ENCODE measurements around the gene RAD54L2.
"Not testable (repeated sequence)": the region's sequence is repeated elsewhere in the genome, so short reads cannot be mapped to it uniquely, and the experiment has no call there.

The RAD54L2 gene, protein sequence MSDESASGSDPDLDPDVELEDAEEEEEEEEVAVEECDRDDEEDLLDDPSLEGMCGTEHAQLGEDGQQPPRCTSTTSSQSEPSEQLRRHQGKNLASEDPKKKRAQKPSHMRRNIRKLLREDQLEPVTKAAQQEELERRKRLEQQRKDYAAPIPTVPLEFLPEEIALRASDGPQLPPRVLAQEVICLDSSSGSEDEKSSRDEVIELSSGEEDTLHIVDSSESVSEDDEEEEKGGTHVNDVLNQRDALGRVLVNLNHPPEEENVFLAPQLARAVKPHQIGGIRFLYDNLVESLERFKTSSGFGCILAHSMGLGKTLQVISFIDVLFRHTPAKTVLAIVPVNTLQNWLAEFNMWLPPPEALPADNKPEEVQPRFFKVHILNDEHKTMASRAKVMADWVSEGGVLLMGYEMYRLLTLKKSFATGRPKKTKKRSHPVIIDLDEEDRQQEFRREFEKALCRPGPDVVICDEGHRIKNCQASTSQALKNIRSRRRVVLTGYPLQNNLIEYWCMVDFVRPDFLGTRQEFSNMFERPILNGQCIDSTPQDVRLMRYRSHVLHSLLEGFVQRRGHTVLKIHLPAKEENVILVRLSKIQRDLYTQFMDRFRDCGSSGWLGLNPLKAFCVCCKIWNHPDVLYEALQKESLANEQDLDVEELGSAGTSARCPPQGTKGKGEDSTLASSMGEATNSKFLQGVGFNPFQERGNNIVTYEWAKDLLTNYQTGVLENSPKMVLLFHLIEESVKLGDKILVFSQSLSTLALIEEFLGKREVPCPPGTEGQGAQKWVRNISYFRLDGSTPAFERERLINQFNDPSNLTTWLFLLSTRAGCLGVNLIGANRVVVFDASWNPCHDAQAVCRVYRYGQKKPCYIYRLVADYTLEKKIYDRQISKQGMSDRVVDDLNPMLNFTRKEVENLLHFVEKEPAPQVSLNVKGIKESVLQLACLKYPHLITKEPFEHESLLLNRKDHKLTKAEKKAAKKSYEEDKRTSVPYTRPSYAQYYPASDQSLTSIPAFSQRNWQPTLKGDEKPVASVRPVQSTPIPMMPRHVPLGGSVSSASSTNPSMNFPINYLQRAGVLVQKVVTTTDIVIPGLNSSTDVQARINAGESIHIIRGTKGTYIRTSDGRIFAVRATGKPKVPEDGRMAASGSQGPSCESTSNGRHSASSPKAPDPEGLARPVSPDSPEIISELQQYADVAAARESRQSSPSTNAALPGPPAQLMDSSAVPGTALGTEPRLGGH (N-terminal part only)

DNA sequence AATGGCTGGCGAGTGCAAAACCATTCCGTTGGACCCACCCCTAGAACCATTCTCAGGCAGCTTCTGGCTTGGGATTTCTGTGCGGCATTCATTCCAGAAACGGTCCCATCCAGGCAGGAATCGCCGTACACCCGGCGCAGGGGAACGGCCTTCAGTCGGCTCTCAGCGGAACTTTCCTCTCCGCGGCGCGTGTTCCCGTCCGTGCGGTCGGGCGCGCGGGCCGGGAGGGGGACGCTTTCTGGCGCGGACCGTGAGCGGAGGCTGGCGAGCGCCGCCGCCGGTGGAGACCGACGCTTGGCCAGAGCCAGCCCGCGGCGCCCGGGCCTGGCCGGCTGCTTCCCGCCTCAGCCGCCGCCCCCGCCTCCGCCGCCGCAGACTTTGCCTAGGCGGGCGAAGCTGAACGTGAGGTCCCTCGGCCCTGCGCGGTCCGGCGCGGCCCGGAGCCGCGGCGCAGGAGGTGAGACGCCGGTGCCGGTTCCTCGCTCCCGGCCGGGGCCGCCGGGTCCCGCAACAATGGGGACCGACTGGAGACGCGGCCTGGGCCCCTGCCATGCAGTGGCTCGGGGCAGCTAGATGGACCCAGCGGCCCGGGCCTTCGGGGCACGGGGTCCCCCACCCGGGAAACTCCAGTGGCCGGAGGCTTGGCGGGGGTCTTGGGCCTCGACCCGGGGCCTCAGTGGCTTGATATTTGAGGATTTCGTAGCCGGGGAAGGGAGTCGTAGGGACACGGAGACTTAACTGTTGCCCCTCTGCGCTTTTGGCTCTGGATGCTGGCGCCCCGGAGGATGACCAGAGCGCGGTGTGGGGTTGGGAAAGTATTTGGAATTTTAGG is at the start of gene RAD54L2:
RAD54L2 (plus strand) TSS at position 261 of the 832 bp plus-strand sequence. CDS start 51,702 bp downstream, outside the sequence.
- peak; percentile 85 for DNase-seq

DNA sequence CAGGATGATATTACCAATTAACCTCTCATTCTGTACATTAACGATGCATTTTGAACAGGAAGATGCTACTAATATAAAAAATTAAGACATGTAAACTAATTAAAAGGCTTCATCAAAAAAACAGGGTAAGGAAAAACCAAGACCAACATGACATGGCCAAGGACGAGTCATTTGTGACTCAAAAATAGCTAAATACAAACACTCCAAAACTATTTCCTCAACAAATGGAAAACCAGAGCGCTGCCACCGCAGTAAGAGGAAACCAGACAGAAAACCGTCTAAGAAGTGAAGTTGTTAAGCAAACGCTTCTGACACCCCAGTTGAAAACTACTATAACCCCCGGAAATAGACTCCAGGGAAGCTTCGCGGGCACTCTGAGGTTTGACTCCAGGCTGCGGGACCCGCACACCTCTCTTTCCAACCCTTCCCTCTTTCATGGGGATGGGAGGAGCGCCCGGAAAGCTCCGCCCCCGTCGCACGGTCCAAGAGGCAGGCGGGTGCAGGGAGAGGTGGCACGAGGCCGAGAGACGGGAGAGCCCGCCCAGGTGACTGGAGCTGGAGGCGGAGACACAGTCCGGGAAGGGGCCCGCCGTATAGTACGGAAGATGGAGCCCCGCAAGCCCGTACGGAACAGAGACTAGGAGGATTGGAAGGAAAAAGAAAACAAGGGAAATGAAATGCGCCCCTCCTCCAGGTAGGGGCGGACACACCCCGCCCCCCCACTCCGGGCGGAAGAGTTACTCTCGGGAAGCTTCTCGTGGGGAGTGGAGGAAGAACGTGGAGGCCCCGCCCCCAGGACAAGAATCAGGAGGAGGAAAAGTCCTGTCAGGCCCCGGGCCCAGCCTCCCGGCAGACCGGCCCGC is 39.4 kb upstream of the RAD54L2 start:
- DNase-seq = peak; percentile 82

DNA sequence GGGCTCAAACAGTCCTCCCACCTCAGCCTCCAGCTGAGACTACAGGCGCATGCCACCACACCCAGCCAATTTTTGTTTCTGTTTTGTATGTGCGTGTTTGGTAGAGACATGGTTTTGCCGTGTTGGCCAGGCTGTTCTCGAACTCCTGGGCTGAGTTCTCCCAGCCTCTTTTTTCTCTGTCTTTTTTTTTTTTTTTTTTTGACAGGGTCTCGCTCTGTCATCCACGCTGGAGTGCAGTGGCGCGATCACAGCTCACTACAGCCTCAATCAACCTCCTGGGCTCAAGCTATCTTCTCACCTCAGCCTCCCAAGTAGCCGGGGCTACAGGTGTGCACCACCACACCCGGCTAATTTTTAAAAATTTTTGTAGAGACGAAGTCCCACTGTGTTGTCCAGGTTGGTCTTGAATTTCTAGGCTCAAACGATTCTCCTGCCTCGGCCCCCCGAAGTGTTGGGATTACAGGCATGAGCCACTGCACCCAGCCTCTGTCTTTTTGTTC is 37.8 kb upstream of the RAD54L2 start:
- DNase-seq = no peak

DNA sequence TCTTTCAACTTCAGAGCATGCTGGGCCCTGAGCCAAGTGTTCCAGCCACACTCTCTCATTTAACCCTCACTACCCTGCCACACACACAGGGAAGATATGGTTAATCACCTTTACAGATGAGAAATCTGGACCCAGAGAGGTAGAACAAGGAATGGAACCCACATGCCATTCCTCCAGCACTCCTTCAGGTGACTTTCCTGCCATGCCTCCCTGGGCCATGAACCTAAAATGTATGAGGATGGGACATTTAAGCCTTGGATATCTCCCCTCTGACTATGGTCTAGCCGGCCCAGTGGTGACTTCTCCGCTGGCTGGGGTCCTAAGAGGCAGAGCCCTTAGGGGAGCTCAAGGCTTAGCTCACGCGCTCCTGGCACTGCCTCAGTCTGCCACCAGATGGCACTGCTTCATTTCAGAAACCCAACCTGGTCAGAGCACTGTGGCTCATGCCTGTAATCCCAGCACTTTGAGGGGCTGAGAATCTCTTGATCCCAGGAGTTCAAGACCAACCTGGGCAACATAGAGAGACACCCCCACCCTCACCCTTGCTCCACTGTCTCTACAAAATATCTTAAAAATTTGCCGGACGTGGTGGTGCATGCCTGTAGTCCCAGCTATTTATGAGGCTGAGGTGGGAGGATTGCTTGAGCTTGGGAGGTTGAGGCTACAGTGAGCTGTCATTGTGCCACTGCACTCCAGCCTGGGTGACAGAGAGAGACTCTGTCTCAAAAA is 36.5 kb upstream of the RAD54L2 start:
- DNase-seq = peak; percentile 43

DNA sequence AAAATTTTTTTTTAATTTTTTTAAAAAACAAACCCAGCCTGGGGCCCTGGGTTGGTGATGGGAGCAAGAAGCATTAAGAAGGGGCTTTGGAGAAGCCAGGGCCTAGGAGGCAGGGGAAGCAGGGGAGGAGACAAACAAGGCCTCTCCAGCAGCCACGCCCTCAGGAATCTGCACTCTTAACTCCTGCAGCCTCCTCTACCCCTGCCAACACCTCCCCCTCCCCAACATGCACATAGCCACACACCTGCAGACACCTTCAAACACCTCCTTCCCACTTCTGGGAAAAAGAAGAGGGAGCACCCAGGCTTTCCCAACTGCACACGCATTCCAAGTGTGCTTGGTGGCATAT is 36.0 kb upstream of the RAD54L2 start:
- no peak for DNase-seq

DNA sequence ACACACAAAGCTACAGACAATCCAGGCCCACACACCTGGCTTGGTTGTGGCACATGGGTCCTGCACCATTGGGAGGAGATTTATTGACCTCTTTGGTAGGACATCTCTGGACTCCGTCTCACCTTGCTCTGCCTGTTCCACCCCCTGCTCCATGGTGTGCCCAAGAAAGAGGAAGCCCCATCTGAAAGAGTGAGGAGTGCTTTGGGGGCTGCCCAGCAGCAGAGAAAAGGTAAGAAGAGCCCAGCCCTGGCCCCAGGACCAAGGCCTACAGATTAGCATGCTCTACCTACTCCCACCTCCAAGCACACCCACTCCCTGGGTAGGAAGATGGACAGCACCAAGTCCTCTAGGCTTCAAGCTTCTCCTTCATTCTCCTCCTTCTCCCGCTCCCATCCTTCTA is 35.5 kb upstream of the RAD54L2 start:
- no peak for DNase-seq

DNA sequence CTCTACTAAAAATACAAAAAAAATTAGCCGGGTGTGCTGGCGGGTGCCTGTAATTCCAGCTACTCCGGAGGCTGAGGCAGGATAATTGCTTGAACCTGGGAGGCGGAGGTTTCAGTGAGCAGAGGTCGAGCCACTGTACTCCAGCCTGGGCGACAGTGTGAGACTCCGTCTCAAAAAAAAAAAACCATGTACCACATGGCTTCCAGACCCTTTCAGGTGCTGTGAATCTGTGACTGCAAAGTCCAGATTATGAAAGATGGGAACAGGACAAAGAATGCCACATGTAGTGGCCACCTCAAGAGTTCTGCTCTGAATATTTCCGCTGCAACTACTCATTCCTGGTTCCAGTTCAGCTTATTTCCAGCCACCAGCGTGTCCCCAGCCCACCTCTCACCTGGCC is 30.3 kb upstream of the RAD54L2 start:
- DNase-seq = no peak

DNA sequence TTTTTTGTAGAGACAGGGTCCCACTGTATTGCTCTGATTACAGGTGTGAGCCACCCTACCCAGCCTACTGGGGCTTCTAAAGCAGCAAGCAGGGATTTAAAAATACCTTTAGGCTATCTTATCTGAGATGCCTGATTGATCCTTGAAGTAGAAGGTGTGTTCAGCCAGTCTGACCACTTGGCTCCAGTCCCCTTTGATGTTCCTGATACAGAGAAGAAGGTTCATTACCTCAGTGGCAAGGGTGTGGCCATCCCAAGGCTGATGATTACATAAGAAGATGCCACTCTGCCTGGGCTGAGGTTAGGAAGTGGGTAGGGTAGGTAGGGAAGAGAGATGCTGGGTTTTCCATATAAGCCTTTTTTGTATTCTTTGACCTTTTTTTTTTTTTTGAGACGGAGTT is 27.5 kb upstream of the RAD54L2 start:
- no peak for DNase-seq

DNA sequence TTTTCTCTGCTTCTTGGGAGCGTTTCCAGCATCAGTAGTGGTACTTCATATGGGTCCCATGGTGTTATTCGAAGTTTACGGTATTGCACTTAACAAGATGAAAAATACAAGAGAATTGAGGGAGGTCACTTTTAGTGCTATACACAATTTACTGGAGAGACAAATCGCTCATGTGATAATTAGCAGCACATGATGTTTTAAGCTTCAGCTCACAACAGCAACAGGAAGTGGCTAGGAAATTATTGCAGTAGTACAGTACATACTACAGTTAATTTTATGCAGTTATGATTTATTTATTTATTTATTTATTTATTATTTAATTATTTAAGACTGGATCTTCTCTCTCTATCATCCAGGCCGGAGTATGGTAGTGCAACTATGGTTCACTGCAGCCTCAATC is 24.3 kb upstream of the RAD54L2 start:
- no peak for DNase-seq

DNA sequence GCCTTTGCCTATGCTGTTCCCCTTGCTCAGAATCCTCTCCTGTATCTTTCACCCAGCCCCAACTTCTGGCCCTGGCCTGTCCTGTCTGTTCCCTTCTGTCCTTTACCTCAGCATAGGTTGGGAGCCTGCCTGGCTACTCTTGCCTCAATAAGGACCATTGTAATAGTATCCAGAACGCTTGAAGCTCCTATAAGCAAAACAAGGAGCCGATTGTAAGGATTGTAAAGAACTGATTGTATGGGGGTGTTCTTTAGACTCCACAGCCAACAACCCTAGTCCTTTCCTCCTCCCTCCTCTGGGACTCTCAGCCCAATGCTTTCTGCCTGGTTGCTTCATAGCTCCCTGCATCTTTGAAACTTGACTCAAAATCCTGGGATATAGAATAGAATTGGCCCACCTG is 18.7 kb upstream of the RAD54L2 start:
- no peak for DNase-seq

DNA sequence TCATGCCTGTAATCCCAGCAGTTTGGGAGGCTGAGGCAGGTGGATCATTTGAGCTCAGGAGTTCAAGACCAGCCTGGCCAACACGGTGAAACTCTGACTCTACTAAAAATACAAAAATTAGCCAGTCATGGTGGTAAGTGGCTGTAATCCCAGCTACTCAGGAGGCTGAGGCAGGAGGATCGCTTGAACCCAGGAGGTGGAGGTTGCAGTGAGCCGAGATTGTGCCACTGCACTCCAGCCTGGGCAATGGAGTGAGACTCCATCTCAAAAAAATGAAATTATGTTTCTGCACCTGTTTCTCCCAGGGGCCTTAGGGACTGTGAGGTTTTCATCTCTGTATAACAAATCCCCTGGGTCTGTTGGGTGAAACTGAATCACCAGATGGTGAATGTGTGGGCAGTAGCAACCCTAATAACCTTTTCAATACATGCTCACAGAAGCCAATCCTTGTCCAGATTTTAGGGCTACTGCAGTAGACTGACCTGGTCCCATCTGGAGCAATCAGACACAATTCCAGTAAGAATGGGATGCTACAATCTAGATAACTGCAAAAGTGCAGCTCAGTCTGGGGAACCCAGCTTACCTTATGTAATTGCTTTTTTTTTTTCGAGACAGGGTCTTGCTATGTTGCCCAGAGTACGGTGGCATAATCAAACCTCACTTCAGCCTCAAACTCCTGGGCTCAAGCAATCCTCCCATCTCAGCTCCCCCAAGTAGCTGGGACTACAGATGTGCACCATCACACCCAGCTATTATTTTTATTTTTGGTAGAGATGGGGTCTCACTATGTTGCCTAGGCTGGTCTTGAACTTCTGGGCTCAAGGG is 17.4 kb upstream of the RAD54L2 start:
- DNase-seq = not testable (repeated sequence)

DNA sequence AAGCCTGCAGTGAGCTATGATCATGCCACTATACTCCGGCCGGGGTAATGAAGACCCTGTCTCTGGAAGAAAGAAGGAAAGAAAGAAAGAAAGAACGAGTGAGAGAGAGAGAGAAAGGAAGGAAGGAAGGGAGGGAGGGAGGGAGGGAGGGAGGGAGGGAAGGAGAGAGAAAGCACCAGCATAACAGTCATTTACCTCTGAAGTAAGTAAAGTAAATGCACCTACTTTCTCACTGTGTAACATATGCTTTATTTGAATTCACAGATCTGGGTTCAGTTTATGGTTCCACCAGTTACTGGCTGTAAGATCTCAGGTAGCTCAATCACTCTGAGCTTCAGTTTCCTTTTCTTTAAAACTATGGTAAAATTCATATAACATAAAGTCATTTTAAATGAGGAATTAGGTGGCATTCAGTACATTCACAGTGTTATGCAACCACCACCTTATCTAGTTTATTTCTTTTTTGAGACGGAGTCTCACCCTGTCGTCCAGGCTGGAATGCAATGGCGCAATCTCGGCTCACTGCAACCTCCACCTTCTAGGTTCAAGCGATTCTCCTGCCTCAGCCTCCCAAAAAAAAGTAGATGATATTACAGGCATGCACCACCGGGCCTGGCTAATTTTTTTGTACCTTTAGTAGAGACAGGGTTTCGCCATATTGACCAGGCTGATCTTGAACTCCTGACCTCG is 16.1 kb upstream of the RAD54L2 start:
- DNase-seq = no peak

DNA sequence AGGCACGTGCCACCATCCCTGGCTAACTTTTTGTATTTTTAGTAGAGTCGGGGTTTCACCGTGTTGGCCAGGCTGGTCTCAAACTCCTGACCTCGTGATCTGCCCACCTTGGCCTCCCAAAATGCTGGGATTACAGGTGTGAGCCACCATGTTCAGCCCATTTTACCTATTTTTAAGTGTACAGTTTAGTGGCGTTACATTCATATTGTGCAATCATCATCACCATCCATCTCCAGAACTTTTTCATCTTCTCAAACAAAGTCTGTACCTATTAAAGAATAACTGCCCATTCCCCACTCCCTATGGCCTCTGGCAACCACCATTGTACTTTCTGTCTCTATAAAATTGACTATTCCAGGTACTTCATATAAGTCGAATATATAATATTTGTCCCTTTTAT is 13.6 kb upstream of the RAD54L2 start:
- DNase-seq = not testable (repeated sequence)

DNA sequence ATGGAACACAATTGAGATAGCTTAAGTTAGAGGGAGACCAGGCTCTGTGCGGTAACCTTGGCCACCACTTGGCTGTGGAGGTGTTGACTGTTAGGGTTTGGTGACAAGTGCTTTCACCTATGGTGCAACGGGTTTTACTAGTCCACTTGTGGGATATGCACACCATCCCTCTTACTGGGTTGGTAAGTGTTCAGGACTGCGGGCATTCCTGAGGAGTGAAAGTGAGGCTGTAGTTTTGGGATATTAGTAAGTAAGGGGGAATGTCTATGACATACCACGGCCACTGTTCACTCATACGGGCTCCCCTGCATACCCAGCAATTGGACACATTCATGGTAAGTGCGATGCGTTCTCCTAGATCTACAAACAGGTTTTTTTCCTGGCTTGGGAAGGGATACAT is 8.0 kb upstream of the RAD54L2 start:
- no peak for DNase-seq

DNA sequence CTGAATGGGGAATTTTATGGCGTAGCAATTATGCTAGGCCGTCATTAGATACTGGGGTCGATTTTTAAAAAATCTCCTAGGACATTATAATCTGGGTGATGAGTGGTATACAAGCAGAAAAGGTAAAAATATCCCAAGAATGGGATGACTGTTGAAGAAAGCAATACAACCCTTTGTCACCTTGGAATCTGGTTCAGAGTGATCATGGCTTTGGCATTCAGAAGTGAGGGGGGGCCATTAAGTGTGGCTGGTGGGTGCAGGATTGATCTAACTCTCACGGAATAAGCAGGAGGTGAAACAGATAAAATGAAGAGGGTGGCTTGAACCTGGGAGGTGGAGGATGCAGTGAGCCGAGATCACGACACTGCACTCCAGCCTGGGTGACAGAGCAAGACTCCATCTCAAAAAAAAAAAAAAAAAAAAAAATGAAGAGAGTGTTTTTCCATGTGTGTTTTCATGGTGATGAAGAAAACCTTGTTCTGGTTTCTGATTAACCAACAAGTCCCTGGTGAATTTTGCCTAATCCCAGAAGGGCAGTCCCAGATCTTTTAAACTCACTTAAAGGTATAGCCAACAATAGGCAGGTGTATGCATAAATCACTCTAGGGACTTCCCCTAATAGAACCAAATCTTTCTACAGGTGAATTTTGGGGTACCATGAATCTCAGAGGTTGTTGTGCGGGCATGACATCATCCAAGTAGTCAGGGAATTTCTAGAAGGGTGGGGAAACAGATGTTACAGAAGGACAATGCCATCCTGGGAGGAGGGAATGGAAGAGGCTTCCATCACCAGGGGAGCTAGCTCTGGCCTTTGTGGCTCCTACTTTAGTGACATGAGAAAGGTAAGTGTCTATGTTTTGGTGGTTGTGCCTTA is 3.1 kb upstream of the RAD54L2 start:
- no peak for DNase-seq

DNA sequence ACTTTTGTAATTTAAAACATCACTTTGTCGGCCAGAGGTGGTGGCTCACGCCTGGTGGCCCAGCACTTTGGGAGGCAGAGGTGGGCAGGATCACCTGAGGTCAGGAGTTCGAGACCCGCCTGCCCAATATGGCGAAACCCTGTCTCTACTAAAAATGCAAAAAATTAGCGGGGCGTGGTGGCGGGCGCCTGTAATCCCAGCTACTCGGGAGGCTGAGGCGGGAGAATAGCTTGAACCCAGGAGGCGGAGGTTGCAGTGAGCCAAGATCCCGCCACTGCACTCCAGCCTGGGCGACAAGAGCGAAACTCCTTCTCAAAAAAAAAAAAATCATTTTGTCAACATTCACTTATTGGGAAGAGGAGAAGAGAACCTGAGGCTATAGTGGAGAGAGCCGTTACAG is 888 bp upstream of the RAD54L2 start:
- DNase-seq = not testable (repeated sequence)

DNA sequence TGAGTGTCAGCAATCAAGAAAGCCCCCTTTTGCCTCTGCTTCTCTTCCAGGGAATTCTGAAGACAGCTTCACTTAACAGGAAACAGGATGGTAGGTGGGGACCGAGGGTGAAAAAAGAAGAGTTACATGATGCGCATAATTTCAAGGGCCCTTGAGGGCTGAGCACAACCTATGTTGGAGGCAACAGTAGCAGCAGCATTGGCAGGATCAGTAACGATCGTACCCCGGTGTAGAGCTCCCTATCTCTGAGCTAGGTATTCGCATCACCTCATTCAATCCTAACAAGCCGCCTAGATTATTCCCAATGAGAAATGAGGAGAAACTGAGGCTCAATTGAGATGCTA is 432 bp upstream of the RAD54L2 start:
- DNase-seq = no peak

All from 8988T (cell line).